LoVo (cell line): ENCODE results near the gene MTMR3.
A peak's percentile ranks its signal among the peaks of the same experiment; 100 is the strongest.

ENCODE experiments used
- DNase-seq: peaks from one replicate; pipeline ENCODE4 v3.0.0-alpha.2; 2016; ENCODE audit warnings: low spot score

MTMR3 gene

GRCh38 chr22:30002861-30003486 lies 120.0 kb downstream of the MTMR3 start:
- no peak for DNase-seq

GRCh38 chr22:30004101-30004500 lies 121.1 kb downstream of the MTMR3 start:
- DNase-seq = no peak

- DNase-seq = no peak
These were observed 121.7 kb downstream of the MTMR3 start for GRCh38 chr22:30004694-30005093.

GRCh38 chr22:30005213-30005857 lies 122.4 kb downstream of the MTMR3 start:
- peak; percentile 64 for DNase-seq

GRCh38 chr22:30007361-30007760 lies 124.4 kb downstream of the MTMR3 start:
- DNase-seq = no peak

GRCh38 chr22:30008401-30008800 lies 125.4 kb downstream of the MTMR3 start:
- DNase-seq = no peak

- DNase-seq = no peak
These were observed 126.5 kb downstream of the MTMR3 start for GRCh38 chr22:30009478-30009877.

GRCh38 chr22:30010789-30011405 lies 127.9 kb downstream of the MTMR3 start:
- no peak for DNase-seq

- no peak for DNase-seq
These were observed 130.2 kb downstream of the MTMR3 start for GRCh38 chr22:30013201-30013600.

- DNase-seq = no peak
These were observed 131.3 kb downstream of the MTMR3 start for GRCh38 chr22:30014244-30014643.

GRCh38 chr22:30015229-30015797 lies 132.3 kb downstream of the MTMR3 start:
- no peak for DNase-seq

GRCh38 chr22:30015846-30016245 lies 132.9 kb downstream of the MTMR3 start:
- no peak for DNase-seq

- DNase-seq = no peak
These were observed 133.6 kb downstream of the MTMR3 start for GRCh38 chr22:30016596-30016995.

GRCh38 chr22:30017375-30018223 lies 134.6 kb downstream of the MTMR3 start:
- DNase-seq = no peak

GRCh38 chr22:30020511-30020910 lies 137.5 kb downstream of the MTMR3 start:
- DNase-seq = no peak

- DNase-seq = no peak
These were observed 138.4 kb downstream of the MTMR3 start for GRCh38 chr22:30021338-30021737.

- no peak for DNase-seq
These were observed 139.1 kb downstream of the MTMR3 start for GRCh38 chr22:30021881-30022619.

- no peak for DNase-seq
These were observed 140.2 kb downstream of the MTMR3 start for GRCh38 chr22:30023099-30023660.

- DNase-seq = no peak
These were observed 141.3 kb downstream of the MTMR3 start for GRCh38 chr22:30024231-30024630.

GRCh38 chr22:30025221-30025620 lies 142.2 kb downstream of the MTMR3 start:
- no peak for DNase-seq

- no peak for DNase-seq
These were observed 143.8 kb downstream of the MTMR3 start for GRCh38 chr22:30026756-30027155.
